SJSA1 (cell line): ENCODE measurements around the gene KAT2B. TPM values are rescaled to one million over a fixed set of nuclear protein-coding genes. Genes with fewer than 3 reads are reported as not detected.

Experiments
- DNase-seq, 2 experiments: peaks; one replicate each; pipeline ENCODE4 v3.0.0-alpha.2; 2015 to 2020; ENCODE audit warnings: low spot score in 2 of 2, low read depth in 1 of 2
- H3K27ac ChIP-seq: fragments of 250-450 bp; sonication (Bioruptor Pico); 2 replicates; pipeline ENCODE4 v1.5.1; 2020; ENCODE audit warnings: mild to moderate bottlenecking, moderate library complexity
- H3K27me3 ChIP-seq: fragments of 250-450 bp; sonication (Bioruptor Pico); replicated peaks from 2 replicates; pipeline ENCODE4 v1.5.1; 2020; ENCODE audit warnings: mild to moderate bottlenecking, moderate library complexity
- H3K36me3 ChIP-seq: fragments of 250-450 bp; sonication (Bioruptor Pico); 2 replicates; pipeline ENCODE4 v1.5.1; 2020; ENCODE audit warnings: mild to moderate bottlenecking
- H3K4me1 ChIP-seq: fragments of 250-450 bp; sonication (Bioruptor Pico); replicated peaks from 2 replicates; pipeline ENCODE4 v1.6.1; 2021; ENCODE audit warnings: mild to moderate bottlenecking
- H3K4me3 ChIP-seq: fragments of 250-450 bp; sonication (Bioruptor Pico); 2 replicates; pipeline ENCODE4 v1.5.1; 2020; ENCODE audit warnings: mild to moderate bottlenecking
- H3K9me3 ChIP-seq: fragments of 250-450 bp; sonication (Bioruptor Pico); replicated peaks from 2 replicates; pipeline ENCODE4 v1.5.1; 2020; ENCODE audit warnings: mild to moderate bottlenecking
- total RNA-seq: library from RNA; depleted of rRNA; stranded (reverse); fragments of >200 nt; shearing (Covaris generic); gene quantifications from 2 replicates; pipeline ENCODE4 v1.2.3, GENCODE V29; 2014

KAT2B gene
- total RNA-seq, 1 experiment from 2014 or later, result 11.2 TPM

DNA sequence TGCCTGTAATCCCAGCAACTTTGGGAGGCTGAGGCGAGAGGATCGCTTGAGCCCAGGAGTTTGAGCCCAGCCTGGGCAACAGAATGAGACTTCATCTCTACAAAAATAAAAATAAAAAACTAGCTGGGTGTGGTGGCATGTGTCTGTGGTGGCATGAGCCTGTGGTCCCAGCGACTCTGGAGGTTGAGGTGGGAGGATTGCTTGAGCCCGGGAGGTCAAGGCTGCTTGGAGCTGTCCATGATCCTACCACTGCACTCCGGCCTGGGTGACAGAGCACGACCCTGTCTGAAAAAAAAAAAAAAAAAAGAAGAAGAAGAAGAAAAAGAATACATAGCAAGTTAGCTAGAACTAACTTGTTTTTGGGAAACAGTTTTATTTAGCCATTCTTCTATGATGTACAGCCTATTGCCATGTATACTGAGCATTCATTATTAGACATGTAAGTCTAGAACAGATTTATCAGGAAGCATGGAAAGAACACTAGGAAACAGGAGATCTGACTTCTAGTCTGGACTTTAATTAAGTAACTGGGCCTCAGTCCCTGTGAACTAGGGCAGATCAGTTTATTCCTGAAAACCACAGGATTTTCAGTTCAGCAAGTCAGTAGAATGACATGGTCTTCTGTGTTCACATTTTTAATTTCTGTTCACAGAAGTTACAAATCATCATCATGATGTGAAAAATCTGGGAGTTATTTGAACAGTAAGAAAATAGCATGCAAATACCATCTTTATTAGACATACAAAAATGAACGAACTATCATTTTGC lies 65.5 kb downstream of the KAT2B start:
- Histone ChIP-seq H3K4me3 (no peak overlapping the region), H3K4me1 (no peaks in the 10 kb centered on the region), H3K27me3 (no peaks in the 10 kb centered on the region), H3K36me3 (no peaks in the 10 kb centered on the region), H3K9me3 (no peaks in the 10 kb centered on the region), H3K27ac (no peak overlapping the region)
- no peak for DNase-seq

DNA sequence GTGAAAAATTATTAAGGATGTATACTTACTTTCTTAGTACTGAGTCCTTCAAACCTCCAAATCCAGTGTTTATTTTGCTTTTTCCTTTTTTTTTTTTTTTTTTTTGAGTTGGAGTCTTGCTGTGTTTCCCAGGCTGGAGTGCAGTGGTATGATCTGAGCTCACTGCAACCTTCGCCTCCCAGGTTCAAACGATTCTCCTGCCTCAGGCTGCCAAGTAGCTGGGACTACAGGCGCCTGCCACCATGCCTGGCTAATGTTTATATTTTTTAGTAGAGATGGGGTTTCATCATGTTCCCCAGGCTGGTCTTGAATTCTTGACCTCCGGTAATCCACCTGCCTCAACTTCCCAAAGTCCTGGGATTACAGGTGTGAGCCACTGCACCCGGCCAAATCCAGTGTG lies 67.5 kb downstream of the KAT2B start:
- H3K27ac ChIP-seq, result no peak overlapping the region
- no peak for DNase-seq
- no peaks in the 10 kb centered on the region for H3K4me1 ChIP-seq
- H3K4me3 ChIP-seq, result no peak overlapping the region
- no peaks in the 10 kb centered on the region for H3K36me3 ChIP-seq
- no peaks in the 10 kb centered on the region for H3K27me3 ChIP-seq
- no peaks in the 10 kb centered on the region for H3K9me3 ChIP-seq

- Histone ChIP-seq H3K4me3 (no peak overlapping the region), H3K4me1 (no peaks in the 10 kb centered on the region)
Observed at GRCh38 chr3:20108869-20109268, 68.6 kb downstream of the KAT2B start.

GRCh38 chr3:20110826-20111225 lies 70.6 kb downstream of the KAT2B start:
- no peak for DNase-seq
- Histone ChIP-seq H3K27ac (no peak overlapping the region), H3K4me3 (no peak overlapping the region), H3K27me3 (no peaks in the 10 kb centered on the region), H3K4me1 (no peaks in the 10 kb centered on the region), H3K36me3 (0 out of 2 replicates have a peak, but pooled peaks cover 2% of the 10 kb centered on the region), H3K9me3 (no peaks in the 10 kb centered on the region)

More at GRCh38 chr3:20108869-20109268, 68.6 kb downstream of the KAT2B start:
- no peak overlapping the region for H3K27ac ChIP-seq
- no peak for DNase-seq
- no peaks in the 10 kb centered on the region for H3K9me3 ChIP-seq
- H3K36me3 ChIP-seq, result no peaks in the 10 kb centered on the region
- H3K27me3 ChIP-seq, result no peaks in the 10 kb centered on the region

GRCh38 chr3:20111836-20112235 lies 71.6 kb downstream of the KAT2B start:
- Histone ChIP-seq H3K4me3 (no peak overlapping the region), H3K9me3 (no peaks in the 10 kb centered on the region), H3K36me3 (0 out of 2 replicates have a peak, but pooled peaks cover 2% of the 10 kb centered on the region), H3K27me3 (no peaks in the 10 kb centered on the region), H3K27ac (no peak overlapping the region), H3K4me1 (no peaks in the 10 kb centered on the region)
- DNase-seq, result no peak

GRCh38 chr3:20121088-20121487 lies 80.8 kb downstream of the KAT2B start:
- Histone ChIP-seq H3K4me3 (no peak overlapping the region), H3K27ac (no peak overlapping the region), H3K4me1 (no peaks in the 10 kb centered on the region), H3K36me3 (no peaks in the 10 kb centered on the region), H3K9me3 (no peaks in the 10 kb centered on the region), H3K27me3 (no peaks in the 10 kb centered on the region)
- no peak for DNase-seq

DNA sequence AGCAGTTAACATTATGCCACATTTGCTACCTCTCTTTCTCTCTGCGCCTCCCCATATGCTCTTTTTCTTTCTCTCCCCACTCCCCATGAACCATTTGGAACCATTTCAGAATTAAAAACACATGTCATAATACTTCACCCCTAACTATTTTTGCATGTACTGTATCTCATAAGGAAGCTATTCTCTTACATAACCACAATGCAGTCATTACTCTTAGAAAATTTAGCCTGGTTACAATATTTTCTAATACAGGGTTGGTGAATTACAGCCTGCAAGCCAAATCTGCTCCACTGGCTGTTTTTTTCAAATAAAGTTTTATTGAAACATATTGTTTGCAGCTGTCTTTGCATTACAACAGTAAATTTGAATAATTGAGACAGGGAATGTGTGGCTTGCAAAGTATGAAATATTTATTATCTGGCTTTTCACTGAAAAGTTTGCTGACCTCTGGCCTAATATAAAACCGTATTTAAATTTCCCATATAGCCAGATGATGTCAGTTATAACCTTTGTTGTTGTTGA lies 82.9 kb downstream of the KAT2B start:
- DNase-seq, result no peak
- Histone ChIP-seq H3K27me3 (no peaks in the 10 kb centered on the region), H3K27ac (no peak overlapping the region), H3K4me3 (no peak overlapping the region), H3K36me3 (no peaks in the 10 kb centered on the region), H3K4me1 (no peaks in the 10 kb centered on the region), H3K9me3 (no peaks in the 10 kb centered on the region)

DNA sequence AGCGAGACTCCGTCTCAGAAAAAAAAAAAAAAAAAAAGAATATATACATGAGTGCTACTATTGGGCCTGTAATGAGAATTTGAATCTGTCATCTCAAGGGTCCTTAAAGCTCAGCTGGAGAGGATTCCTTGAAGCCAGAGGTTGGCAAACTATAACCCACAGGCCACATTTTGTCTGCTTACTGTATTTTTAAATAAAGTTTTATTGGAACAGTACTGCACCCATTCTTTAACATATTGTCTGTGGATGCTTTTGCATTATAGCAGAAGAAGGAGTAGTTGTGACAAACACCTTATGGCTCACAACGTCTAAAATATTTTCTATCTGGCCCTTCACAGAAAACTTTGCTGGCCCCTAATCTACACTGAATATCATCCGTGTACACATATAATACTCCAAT lies 85.0 kb downstream of the KAT2B start:
- no peaks in the 10 kb centered on the region for H3K9me3 ChIP-seq
- no peak overlapping the region for H3K27ac ChIP-seq
- no peaks in the 10 kb centered on the region for H3K27me3 ChIP-seq
- DNase-seq, result no peak
- H3K4me3 ChIP-seq, result no peak overlapping the region
- H3K36me3 ChIP-seq, result no peaks in the 10 kb centered on the region
- H3K4me1 ChIP-seq, result no peaks in the 10 kb centered on the region

GRCh38 chr3:20125897-20126296 lies 85.7 kb downstream of the KAT2B start:
- H3K27ac ChIP-seq, result no peak overlapping the region
- no peak for DNase-seq
- no peaks in the 10 kb centered on the region for H3K36me3 ChIP-seq
- H3K4me3 ChIP-seq, result no peak overlapping the region
- no peaks in the 10 kb centered on the region for H3K9me3 ChIP-seq
- H3K4me1 ChIP-seq, result no peaks in the 10 kb centered on the region
- H3K27me3 ChIP-seq, result no peaks in the 10 kb centered on the region

GRCh38 chr3:20128358-20128757 lies 88.1 kb downstream of the KAT2B start:
- Histone ChIP-seq H3K9me3 (no peaks in the 10 kb centered on the region), H3K4me1 (no peaks in the 10 kb centered on the region), H3K4me3 (no peak overlapping the region), H3K27ac (no peak overlapping the region), H3K27me3 (no peaks in the 10 kb centered on the region), H3K36me3 (no peaks in the 10 kb centered on the region)
- no peak for DNase-seq

DNA sequence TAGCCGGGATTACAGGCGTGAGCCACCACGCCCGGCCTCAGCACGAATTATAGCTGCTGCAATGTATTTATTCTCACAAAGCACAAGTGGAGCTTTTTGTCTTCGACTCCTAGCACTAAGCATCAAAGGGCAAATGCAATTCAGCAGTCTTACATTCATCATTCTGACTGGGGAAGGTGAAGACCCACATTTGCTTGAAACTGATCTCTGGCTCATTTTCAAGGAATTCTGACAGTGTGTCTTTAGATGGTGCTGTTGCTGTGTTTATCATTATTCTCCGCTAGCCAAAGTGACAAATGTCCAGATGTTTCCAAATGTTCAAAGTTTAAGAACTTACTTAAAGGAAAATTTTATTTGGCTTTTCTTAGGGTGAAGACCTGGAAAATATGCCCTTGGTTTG lies 89.9 kb downstream of the KAT2B start:
- Histone ChIP-seq H3K36me3 (no peaks in the 10 kb centered on the region), H3K4me3 (no peak overlapping the region), H3K27ac (no peak overlapping the region), H3K9me3 (no peaks in the 10 kb centered on the region), H3K4me1 (no peaks in the 10 kb centered on the region), H3K27me3 (no peaks in the 10 kb centered on the region)
- no peak for DNase-seq

DNA sequence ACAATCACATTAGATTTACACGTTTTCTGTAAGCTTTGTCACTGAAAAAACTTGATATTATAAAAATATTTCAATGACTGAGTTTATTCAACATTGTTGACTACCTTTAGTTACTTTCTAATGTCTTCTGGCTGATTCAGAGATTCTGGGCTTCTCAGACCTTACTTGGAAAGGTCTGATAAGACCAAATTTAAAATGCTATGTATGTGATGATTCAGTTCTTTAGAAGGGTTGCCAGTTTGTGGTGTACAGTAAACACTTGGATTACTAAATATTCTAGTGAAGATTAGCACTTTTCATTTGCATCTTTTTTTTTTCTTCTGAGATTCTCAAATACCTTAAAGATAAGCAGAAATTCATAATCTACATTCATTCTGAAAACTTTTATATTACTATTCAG lies 96.0 kb downstream of the KAT2B start:
- Histone ChIP-seq H3K4me1 (no peaks in the 10 kb centered on the region), H3K36me3 (no peaks in the 10 kb centered on the region), H3K4me3 (no peak overlapping the region), H3K9me3 (no peaks in the 10 kb centered on the region), H3K27me3 (no peaks in the 10 kb centered on the region), H3K27ac (no peak overlapping the region)
- no peak for DNase-seq

DNA sequence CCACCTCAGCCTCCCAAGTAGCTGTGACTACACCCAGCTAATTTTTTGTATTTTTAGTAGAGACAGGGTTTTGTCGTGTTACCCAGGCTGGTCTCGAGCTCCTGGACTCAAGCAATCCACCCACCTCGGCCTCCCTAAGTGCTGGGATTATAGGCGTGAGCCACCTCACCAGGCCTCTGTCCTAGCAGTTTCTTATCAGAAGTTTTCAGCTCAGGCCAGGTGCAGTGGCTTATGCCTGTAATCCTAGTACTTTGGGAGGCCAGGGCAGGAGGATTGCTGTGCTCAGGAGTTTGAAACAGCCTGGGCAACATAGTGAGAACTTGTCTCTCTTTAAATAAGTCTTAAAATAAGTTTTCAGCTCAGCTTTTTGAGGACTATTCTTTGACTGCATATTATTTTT lies 97.4 kb downstream of the KAT2B start:
- no peaks in the 10 kb centered on the region for H3K36me3 ChIP-seq
- no peaks in the 10 kb centered on the region for H3K9me3 ChIP-seq
- no peaks in the 10 kb centered on the region for H3K4me1 ChIP-seq
- no peak for DNase-seq
- no peak overlapping the region for H3K27ac ChIP-seq
- no peaks in the 10 kb centered on the region for H3K27me3 ChIP-seq
- H3K4me3 ChIP-seq, result no peak overlapping the region

DNA sequence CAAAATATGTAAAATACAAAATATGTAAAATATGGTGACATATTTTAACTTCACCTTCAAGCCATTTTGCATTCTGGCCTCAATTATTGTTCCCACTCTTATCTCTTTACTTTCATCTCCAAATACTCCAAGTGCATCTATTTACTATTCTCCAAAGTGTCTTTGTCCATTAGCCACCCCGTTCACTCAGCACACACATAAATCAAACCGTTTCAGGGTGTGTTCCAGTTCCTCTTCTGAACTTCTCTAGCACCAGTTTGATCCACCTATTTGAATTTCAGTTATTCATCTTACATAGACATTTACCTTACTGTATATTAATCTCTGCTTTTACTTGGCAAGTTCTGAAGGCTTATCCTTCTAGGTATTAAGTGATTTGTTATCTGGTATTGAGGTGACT lies 100.6 kb downstream of the KAT2B start:
- Histone ChIP-seq H3K9me3 (no peaks in the 10 kb centered on the region), H3K4me3 (no peak overlapping the region), H3K36me3 (no peaks in the 10 kb centered on the region), H3K27me3 (no peaks in the 10 kb centered on the region), H3K27ac (no peak overlapping the region), H3K4me1 (no peaks in the 10 kb centered on the region)
- DNase-seq, result no peak

GRCh38 chr3:20141316-20141715 lies 101.1 kb downstream of the KAT2B start:
- no peak for DNase-seq
- H3K4me1 ChIP-seq, result no peaks in the 10 kb centered on the region
- no peak overlapping the region for H3K4me3 ChIP-seq
- no peak overlapping the region for H3K27ac ChIP-seq
- no peaks in the 10 kb centered on the region for H3K9me3 ChIP-seq
- no peaks in the 10 kb centered on the region for H3K36me3 ChIP-seq
- H3K27me3 ChIP-seq, result no peaks in the 10 kb centered on the region
